ENCODE data around the gene ATN1. TPM values are rescaled to one million over a fixed set of nuclear protein-coding genes. Genes with fewer than 3 reads are reported as not detected.

The ATN1 gene
- total and polyA plus RNA-seq, 4 donors = 3.6 to 12.6 (median 7.9) TPM

- Histone ChIP-seq H3K4me1 (ENCODE audit: control insufficient read depth in 4 of 4, insufficient read depth in 4 of 4, low read length in 3 of 4) (peaks cover 0 to 5% (median 0%) of the 10 kb centered on the region in 4 donors), H3K27me3 (ENCODE audit: control insufficient read depth in 4 of 4, insufficient read depth in 4 of 4, low read length in 3 of 4) (no peaks in the 10 kb centered on the region), H3K9me3 (ENCODE audit: control insufficient read depth in 4 of 4, low read length in 3 of 4) (no peaks in the 10 kb centered on the region), H3K4me3 (ENCODE audit: low read depth in 1 of 3, low read length in 3 of 3) (no peak overlapping the region), H3K27ac (ENCODE audit: low read depth in 1 of 2, low read length in 2 of 2) (peak overlapping the region in 1 of 2 donors; percentile 58), H3K9ac (ENCODE audit: low read depth in 1 of 2, low read length in 2 of 2) (no peak overlapping the region), H3K36me3 (ENCODE audit: control insufficient read depth in 4 of 4, insufficient read depth in 3 of 4, low read depth in 1 of 4, low read length in 3 of 4) (peaks cover 0 to 3% (median 2%) of the 10 kb centered on the region in 4 donors)
- DNase-seq (ENCODE audit: low spot score) = no peak
- 89% methylated on average over 21 of the region's 21 CpGs for WGBS
- TF ChIP-seq SP1 (IDR thresholded peaks at IDR 0.05) = no peak
- TF ChIP-seq YY1 (IDR thresholded peaks at IDR 0.05) = no peak
- no peak for TF ChIP-seq NR2F2 (IDR thresholded peaks at IDR 0.05)
- TF ChIP-seq CTCF (IDR thresholded peaks at IDR 0.05; ENCODE audit: low read depth, low read length, missing input control) = no peak
- TF ChIP-seq ATF3 (IDR thresholded peaks at IDR 0.05) = no peak
- no peak for TF ChIP-seq GABPA (IDR thresholded peaks at IDR 0.05 in 1 of 2, conservative IDR thresholded peaks at IDR 0.05 in 1 of 2)
- no peak for TF ChIP-seq FOXA1 (IDR thresholded peaks at IDR 0.05)
- no peak for TF ChIP-seq MAX (IDR thresholded peaks at IDR 0.05)
- no peak for TF ChIP-seq EGR1 (IDR thresholded peaks at IDR 0.05; ENCODE audit: low read depth in 2 of 2)
- no peak for TF ChIP-seq FOXA2 (IDR thresholded peaks at IDR 0.05)
- no peak for TF ChIP-seq RAD21 (IDR thresholded peaks at IDR 0.05)
- TF ChIP-seq TAF1 (conservative IDR thresholded peaks at IDR 0.05) = no peak
- no peak for TF ChIP-seq ZBTB33 (IDR thresholded peaks at IDR 0.05)
- no peak for TF ChIP-seq HNF4A (conservative IDR thresholded peaks at IDR 0.05)
- no peak for TF ChIP-seq REST (IDR thresholded peaks at IDR 0.05)
- TF ChIP-seq RXRA (IDR thresholded peaks at IDR 0.05) = no peak
Observed at GRCh38 chr12:6954316-6955107, 26.8 kb downstream of the ATN1 start.
